ENCODE data around the gene NSL1.
A peak's percentile ranks its signal among the peaks of the same experiment; 100 is the strongest.
"Not testable (repeated sequence)": the region's sequence is repeated elsewhere in the genome, so short reads cannot be mapped to it uniquely, and the experiment has no call there.

Gene NSL1

GRCh38 chr1:212791261-212791675, 309 bp downstream of the NSL1 start:
- Histone ChIP-seq H3K4me3 (peak overlapping the region; percentile 47 to 97 (median 90)), H3K27ac (peak overlapping the region in 20 of 21 experiments; percentile 71 to 98 (median 95))

GRCh38 chr1:212785871-212786270, 5.7 kb downstream of the NSL1 start:
- Histone ChIP-seq H3K4me3 (no peak overlapping the region), H3K27ac (no peak overlapping the region)

GRCh38 chr1:212783976-212784375, 7.6 kb downstream of the NSL1 start:
- no peak overlapping the region for H3K4me3 ChIP-seq
- H3K27ac ChIP-seq = no peak overlapping the region

- Histone ChIP-seq H3K4me3 (no peak overlapping the region), H3K27ac (no peak overlapping the region)
Observed at GRCh38 chr1:212782422-212783154, 9.0 kb downstream of the NSL1 start.

- no peak overlapping the region for H3K4me3 ChIP-seq
Observed at GRCh38 chr1:212781225-212781624, 10.4 kb downstream of the NSL1 start.

GRCh38 chr1:212780759-212781158, 10.8 kb downstream of the NSL1 start:
- Histone ChIP-seq H3K4me3 (no peak overlapping the region), H3K27ac (no peak overlapping the region)

More at GRCh38 chr1:212781225-212781624, 10.4 kb downstream of the NSL1 start:
- no peak overlapping the region for H3K27ac ChIP-seq

GRCh38 chr1:212779086-212779485, 12.5 kb downstream of the NSL1 start:
- not testable (repeated sequence) for H3K27ac ChIP-seq, H3K4me3 ChIP-seq

GRCh38 chr1:212777151-212777550, 14.4 kb downstream of the NSL1 start:
- Histone ChIP-seq H3K4me3 (no peak overlapping the region), H3K27ac (no peak overlapping the region)

GRCh38 chr1:212775241-212775640, 16.3 kb downstream of the NSL1 start:
- no peak overlapping the region for H3K27ac ChIP-seq
- no peak overlapping the region for H3K4me3 ChIP-seq

- Histone ChIP-seq H3K4me3 (no peak overlapping the region), H3K27ac (no peak overlapping the region)
Observed at GRCh38 chr1:212774584-212774983, 17.0 kb downstream of the NSL1 start.

- H3K4me3 ChIP-seq = no peak overlapping the region
- no peak overlapping the region for H3K27ac ChIP-seq
Observed at GRCh38 chr1:212773011-212773410, 18.6 kb downstream of the NSL1 start.

GRCh38 chr1:212771341-212771740, 20.2 kb downstream of the NSL1 start:
- Histone ChIP-seq H3K4me3 (no peak overlapping the region), H3K27ac (no peak overlapping the region)

- Histone ChIP-seq H3K27ac (no peak overlapping the region), H3K4me3 (no peak overlapping the region)
Observed at GRCh38 chr1:212769459-212770167, 22.0 kb downstream of the NSL1 start.

GRCh38 chr1:212766825-212767224, 24.8 kb downstream of the NSL1 start:
- H3K4me3 ChIP-seq, H3K27ac ChIP-seq: not testable (repeated sequence)

- not testable (repeated sequence) for H3K4me3 ChIP-seq, H3K27ac ChIP-seq
Observed at GRCh38 chr1:212764718-212765281, 26.8 kb downstream of the NSL1 start.

GRCh38 chr1:212762839-212763238, 28.7 kb downstream of the NSL1 start:
- Histone ChIP-seq H3K4me3 (no peak overlapping the region), H3K27ac (no peak overlapping the region)

GRCh38 chr1:212762234-212762633, 29.3 kb downstream of the NSL1 start:
- H3K27ac ChIP-seq = no peak overlapping the region
- H3K4me3 ChIP-seq = no peak overlapping the region

GRCh38 chr1:212760126-212760823, 31.3 kb downstream of the NSL1 start:
- no peak overlapping the region for H3K4me3 ChIP-seq
- H3K27ac ChIP-seq = no peak overlapping the region

GRCh38 chr1:212759683-212760082, 31.9 kb downstream of the NSL1 start:
- no peak overlapping the region for H3K27ac ChIP-seq
- no peak overlapping the region for H3K4me3 ChIP-seq

GRCh38 chr1:212754680-212755079, 36.9 kb downstream of the NSL1 start:
- Histone ChIP-seq H3K27ac (peak overlapping the region in 2 of 21 experiments; percentile 5 to 74), H3K4me3 (no peak overlapping the region)
